Neuronal stem cell (in vitro differentiated cells): ENCODE measurements around the gene TXNIP.

Experiments used
- DNase-seq: peaks from one replicate; pipeline ENCODE4 v3.0.0-alpha.2; 2013; ENCODE audit warnings: low spot score
- H2AFZ ChIP-seq: one replicate; pipeline ENCODE4 v1.6.1; 2013; ENCODE audit warnings: mild to moderate bottlenecking, low read length, inconsistent platforms
- H2AK5ac ChIP-seq: 2 replicates; pipeline ENCODE4 v1.6.1; 2013; ENCODE audit warnings: low read depth, mild to moderate bottlenecking, inconsistent platforms, low read length, moderate library complexity, mixed read lengths
- H2BK120ac ChIP-seq: 2 replicates; pipeline ENCODE4 v1.6.1; 2013; ENCODE audit warnings: low read depth, mild to moderate bottlenecking, inconsistent platforms, low read length, moderate library complexity, mixed read lengths
- H2BK12ac ChIP-seq: one replicate; pipeline ENCODE4 v1.6.1; 2013; ENCODE audit warnings: low read length, inconsistent platforms
- H2BK15ac ChIP-seq: 2 replicates; pipeline ENCODE4 v1.6.1; 2013; ENCODE audit warnings: mild to moderate bottlenecking, low read length, inconsistent platforms, mixed read lengths
- H2BK5ac ChIP-seq: one replicate; pipeline ENCODE4 v1.6.1; 2013; ENCODE audit warnings: inconsistent platforms, mild to moderate bottlenecking, low read length, moderate library complexity
- H3K14ac ChIP-seq: one replicate; pipeline ENCODE4 v1.6.1; 2013; ENCODE audit warnings: low read length, inconsistent platforms
- H3K18ac ChIP-seq: 2 replicates; pipeline ENCODE4 v1.6.1; 2013; ENCODE audit warnings: low read length, inconsistent platforms
- H3K23ac ChIP-seq: 2 replicates; pipeline ENCODE4 v1.6.1; 2013; ENCODE audit warnings: low read depth, mild to moderate bottlenecking, mixed read lengths, low read length, inconsistent platforms; ENCODE audit not compliant: poor library complexity
- H3K27ac ChIP-seq: replicated peaks from 3 replicates; pipeline ENCODE4 v1.5.1; 2013; ENCODE audit warnings: low read length, inconsistent platforms
- H3K27me3 ChIP-seq, 3 experiments: 2 replicates each; pipeline ENCODE4 v1.6.1; 2013; ENCODE audit warnings: low read length in 3 of 3, mild to moderate bottlenecking in 2 of 3, inconsistent platforms in 1 of 3, low read depth in 1 of 3, mixed read lengths in 1 of 3, moderate library complexity in 1 of 3; ENCODE audit not compliant: control insufficient read depth in 3 of 3, insufficient read depth in 3 of 3
- H3K36me3 ChIP-seq, 2 donors: replicated peaks in 1 of 2; 2 replicates each; pipeline ENCODE4 v1.6.1; 2013; ENCODE audit warnings: low read length in 2 of 2; ENCODE audit not compliant: control insufficient read depth in 2 of 2, insufficient read depth in 2 of 2
- H3K4ac ChIP-seq: 2 replicates; pipeline ENCODE4 v1.6.1; 2013; ENCODE audit warnings: inconsistent platforms, mild to moderate bottlenecking, low read length, moderate library complexity
- H3K4me1 ChIP-seq, 2 donors: 1 replicate in 1 of 2; 2 replicates in 1 of 2; pipeline ENCODE4 v1.6.1; 2013; ENCODE audit warnings: low read length in 2 of 2, low read depth in 1 of 2; ENCODE audit not compliant: control insufficient read depth in 2 of 2, insufficient read depth in 1 of 2
- H3K4me2 ChIP-seq: one replicate; pipeline ENCODE4 v1.6.1; 2013; ENCODE audit warnings: mild to moderate bottlenecking, low read length, inconsistent platforms; ENCODE audit not compliant: insufficient read depth, poor library complexity, severe bottlenecking
- H3K4me3 ChIP-seq, 2 donors: 2 replicates each; pipeline ENCODE4 v1.5.1; 2013; ENCODE audit warnings: low read length in 2 of 2, mild to moderate bottlenecking in 2 of 2, inconsistent platforms in 1 of 2, moderate library complexity in 1 of 2
- H3K79me1 ChIP-seq: one replicate; pipeline ENCODE4 v1.6.1; 2013; ENCODE audit warnings: low read depth, mild to moderate bottlenecking, inconsistent platforms, low read length, moderate library complexity
- H3K9ac ChIP-seq: one replicate; pipeline ENCODE4 v1.6.1; 2013; ENCODE audit warnings: mild to moderate bottlenecking, low read depth, low read length, inconsistent platforms; ENCODE audit not compliant: poor library complexity
- H3K9me3 ChIP-seq, 2 donors: replicated peaks in 1 of 2; 2 replicates each; pipeline versions ENCODE3 to v1.6.1; 2013; ENCODE audit warnings: low read length in 2 of 2, mild to moderate bottlenecking in 2 of 2, inconsistent platforms in 1 of 2, low read depth in 1 of 2, mixed read lengths in 1 of 2, moderate library complexity in 1 of 2; ENCODE audit not compliant: control insufficient read depth in 2 of 2, insufficient read depth in 1 of 2
- H4K8ac ChIP-seq: one replicate; pipeline ENCODE4 v1.6.1; 2013; ENCODE audit warnings: low read depth, mild to moderate bottlenecking, inconsistent platforms, low read length, moderate library complexity
- H4K91ac ChIP-seq: one replicate; pipeline ENCODE4 v1.6.1; 2013; ENCODE audit warnings: low read length, low read depth, mild to moderate bottlenecking, inconsistent platforms; ENCODE audit not compliant: poor library complexity
- WGBS, 2 donors: extraction: QIAGEN DNeasy Blood & Tissue Kit; methylation state at CpG; one replicate each; pipeline ENCODE4 v1.1.7; 2013; ENCODE audit warnings: missing lambda C conversion rate in 2 of 2, mixed read lengths in 1 of 2; ENCODE audit not compliant: insufficient read length in 2 of 2, insufficient replicate concordance in 1 of 2; ENCODE audit errors: extremely low coverage in 2 of 2; 5-methylcytosine and 5-hydroxymethylcytosine counted together

Gene TXNIP

GRCh38 chr1:145972580-145972979 lies 23.8 kb downstream of the TXNIP start:
- no peaks in the 10 kb centered on the region for H3K79me1 ChIP-seq
- no peak overlapping the region for H2BK12ac ChIP-seq
- no peak overlapping the region for H2BK120ac ChIP-seq
- no peak overlapping the region for H4K8ac ChIP-seq
- H3K23ac ChIP-seq, result no peak overlapping the region
- H3K9ac ChIP-seq, result no peak overlapping the region
- no peak overlapping the region for H3K27ac ChIP-seq
- H2AFZ ChIP-seq, result no peak overlapping the region
- H2AK5ac ChIP-seq, result no peak overlapping the region
- no peaks in the 10 kb centered on the region for H3K4me1 ChIP-seq
- H3K4me3 ChIP-seq, result no peak overlapping the region
- H3K36me3 ChIP-seq, result no peaks in the 10 kb centered on the region
- H3K18ac ChIP-seq, result no peak overlapping the region
- no peak overlapping the region for H2BK5ac ChIP-seq
- H3K4ac ChIP-seq, result no peak overlapping the region
- H3K27me3 ChIP-seq, result no peaks in the 10 kb centered on the region
- H3K9me3 ChIP-seq, result peaks cover under 1% of the 10 kb centered on the region in 2 donors
- H3K4me2 ChIP-seq, result no peak overlapping the region
- no peak overlapping the region for H4K91ac ChIP-seq
- no peak overlapping the region for H3K14ac ChIP-seq
- DNase-seq, result no peak
- H2BK15ac ChIP-seq, result no peak overlapping the region
- no CpG with 5 or more reads among the region's 7 CpGs for WGBS, 2 donors

- no peak for DNase-seq
- Histone ChIP-seq H3K36me3 (no peaks in the 10 kb centered on the region), H4K8ac (no peak overlapping the region), H2BK12ac (no peak overlapping the region), H3K14ac (no peak overlapping the region), H2BK120ac (no peak overlapping the region), H2BK5ac (no peak overlapping the region), H3K9ac (no peak overlapping the region), H2AFZ (no peak overlapping the region), H3K4me2 (no peak overlapping the region), H3K4me3 (no peak overlapping the region), H4K91ac (no peak overlapping the region), H3K79me1 (no peaks in the 10 kb centered on the region), H3K9me3 (peaks cover 2 to 10% of the 10 kb centered on the region in 2 donors), H2AK5ac (no peak overlapping the region), H3K4ac (no peak overlapping the region), H3K27ac (no peak overlapping the region), H3K23ac (no peak overlapping the region), H3K27me3 (peaks cover 0 to 18% (median 6%) of the 10 kb centered on the region in 3 experiments), H3K18ac (no peak overlapping the region), H2BK15ac (no peak overlapping the region), H3K4me1 (peaks cover 4 to 16% of the 10 kb centered on the region in 2 donors)
- WGBS, 2 donors, result no CpG with 5 or more reads among the region's 2 CpGs
These were observed 29.1 kb downstream of the TXNIP start for GRCh38 chr1:145967288-145967687.

- no peak overlapping the region for H4K8ac ChIP-seq
- peaks cover 0 to 33% (median 16%) of the 10 kb centered on the region in 3 experiments for H3K27me3 ChIP-seq
- H3K9ac ChIP-seq, result no peak overlapping the region
- no peak overlapping the region for H3K27ac ChIP-seq
- no peaks in the 10 kb centered on the region for H3K79me1 ChIP-seq
- H2BK120ac ChIP-seq, result no peak overlapping the region
- no peak overlapping the region for H2BK15ac ChIP-seq
- WGBS, 2 donors, result no CpG with 5 or more reads among the region's 5 CpGs
- no peak overlapping the region for H2BK5ac ChIP-seq
- H3K18ac ChIP-seq, result no peak overlapping the region
- H2BK12ac ChIP-seq, result no peak overlapping the region
- H2AFZ ChIP-seq, result peak overlapping the region; percentile 99
- H3K14ac ChIP-seq, result no peak overlapping the region
- no peak overlapping the region for H3K4ac ChIP-seq
- peak overlapping the region; percentile 86 to 95 for H3K4me3 ChIP-seq
- H3K4me2 ChIP-seq, result peak overlapping the region; percentile 72
- no peak overlapping the region for H2AK5ac ChIP-seq
- peaks cover 10 to 30% of the 10 kb centered on the region in 2 donors for H3K4me1 ChIP-seq
- DNase-seq, result no peak
- H3K36me3 ChIP-seq, result no peaks in the 10 kb centered on the region
- no peak overlapping the region for H3K23ac ChIP-seq
- no peak overlapping the region for H4K91ac ChIP-seq
- peaks cover 4 to 10% of the 10 kb centered on the region in 2 donors for H3K9me3 ChIP-seq
These were observed 31.1 kb downstream of the TXNIP start for GRCh38 chr1:145965119-145965744.

GRCh38 chr1:145964328-145965118 lies 31.9 kb downstream of the TXNIP start, which contains the start of the genes ANKRD34A and POLR3GL:
TSS of gene ANKRD34A (minus strand) at chr1:145964575. CDS start at chr1:145961759, 2,816 bp downstream.
TSS of gene POLR3GL (plus strand) at chr1:145964690. CDS start at chr1:145974866, 10,176 bp downstream.
- Histone ChIP-seq H2BK12ac (no peak within 1 kb of the TSS), H3K4me1 (peaks cover 13 to 36% of the 10 kb centered on the region in 2 donors), H3K18ac (peak within 1 kb of the TSS; percentile 34), H3K14ac (no peak within 1 kb of the TSS), H2BK15ac (no peak within 1 kb of the TSS), H2BK120ac (no peak within 1 kb of the TSS), H2AFZ (peak within 1 kb of the TSS; percentile 99), H3K27me3 (peaks cover 0 to 40% (median 16%) of the 10 kb centered on the region in 3 experiments), H4K8ac (no peak within 1 kb of the TSS), H2BK5ac (no peak within 1 kb of the TSS), H3K36me3 (no peaks in the 10 kb centered on the region), H3K4me3 (peak within 1 kb of the TSS; percentile 86 to 95), H3K23ac (no peak within 1 kb of the TSS), H3K79me1 (no peaks in the 10 kb centered on the region), H3K9ac (peak within 1 kb of the TSS; percentile 13), H2AK5ac (no peak within 1 kb of the TSS), H3K4me2 (peak within 1 kb of the TSS; percentile 72), H3K9me3 (peaks cover 6 to 10% of the 10 kb centered on the region in 2 donors), H3K27ac (no peak within 1 kb of the TSS), H3K4ac (no peak within 1 kb of the TSS), H4K91ac (no peak within 1 kb of the TSS)
- WGBS, 2 donors, result no CpG with 5 or more reads among the region's 37 CpGs
- peak; percentile 83 for DNase-seq
